ENCODE results near the gene PTPN7.
A peak's percentile ranks its signal among the peaks of the same experiment; 100 is the strongest.
"Not testable (repeated sequence)": the region's sequence is repeated elsewhere in the genome, so short reads cannot be mapped to it uniquely, and the experiment has no call there.

The PTPN7 gene

DNA sequence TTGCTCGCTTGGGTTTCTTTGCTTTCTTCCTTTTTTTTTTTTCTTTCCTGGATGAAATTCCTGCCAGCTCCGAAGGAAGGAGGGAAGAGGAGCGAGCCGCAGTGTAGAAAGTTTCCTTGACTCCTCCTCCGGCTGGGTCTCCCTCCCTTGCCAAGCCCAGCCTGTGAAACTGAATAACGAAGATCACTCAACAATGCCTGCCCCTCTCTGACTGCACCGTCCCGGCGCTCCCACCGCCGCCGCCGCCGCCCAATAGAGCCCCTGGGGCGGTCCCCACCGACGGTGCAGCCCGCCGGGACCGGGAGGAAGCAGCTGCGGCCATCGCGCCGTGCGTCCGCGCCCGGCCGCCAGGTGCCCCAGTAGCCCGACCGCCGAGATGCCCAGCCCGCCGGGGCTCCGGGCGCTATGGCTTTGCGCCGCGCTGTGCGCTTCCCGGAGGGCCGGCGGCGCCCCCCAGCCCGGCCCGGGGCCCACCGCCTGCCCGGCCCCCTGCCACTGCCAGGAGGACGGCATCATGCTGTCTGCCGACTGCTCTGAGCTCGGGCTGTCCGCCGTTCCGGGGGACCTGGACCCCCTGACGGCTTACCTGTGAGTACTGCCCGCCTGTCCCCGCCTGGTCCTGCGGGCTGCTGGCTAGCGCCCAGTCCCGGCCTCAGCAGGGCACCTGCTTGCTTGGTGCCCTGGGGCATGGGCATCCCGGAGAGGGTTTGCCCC, 33.4 kb upstream of the PTPN7 start, which contains the start of gene LGR6:
Gene LGR6, plus strand, starts transcription at position 186 of the 714 bp plus-strand sequence. Its CDS starts 191 bp downstream, at position 377.
- Histone ChIP-seq H3K36me3 (no peaks in the 10 kb centered on the region), H3K27ac (peak within 1 kb of the TSS; percentile 4; the same call in 1 of the 2 replicates), H3K9me3 (ENCODE audit: severe bottlenecking) (peaks cover 2% of the 10 kb centered on the region), H3K4me3 (ENCODE audit: low read depth, low read length) (no peak within 1 kb of the TSS), H3K27me3 (ENCODE audit: insufficient read depth, low read depth, severe bottlenecking) (no peaks in the 10 kb centered on the region)
- TF ChIP-seq, protein P1, sequence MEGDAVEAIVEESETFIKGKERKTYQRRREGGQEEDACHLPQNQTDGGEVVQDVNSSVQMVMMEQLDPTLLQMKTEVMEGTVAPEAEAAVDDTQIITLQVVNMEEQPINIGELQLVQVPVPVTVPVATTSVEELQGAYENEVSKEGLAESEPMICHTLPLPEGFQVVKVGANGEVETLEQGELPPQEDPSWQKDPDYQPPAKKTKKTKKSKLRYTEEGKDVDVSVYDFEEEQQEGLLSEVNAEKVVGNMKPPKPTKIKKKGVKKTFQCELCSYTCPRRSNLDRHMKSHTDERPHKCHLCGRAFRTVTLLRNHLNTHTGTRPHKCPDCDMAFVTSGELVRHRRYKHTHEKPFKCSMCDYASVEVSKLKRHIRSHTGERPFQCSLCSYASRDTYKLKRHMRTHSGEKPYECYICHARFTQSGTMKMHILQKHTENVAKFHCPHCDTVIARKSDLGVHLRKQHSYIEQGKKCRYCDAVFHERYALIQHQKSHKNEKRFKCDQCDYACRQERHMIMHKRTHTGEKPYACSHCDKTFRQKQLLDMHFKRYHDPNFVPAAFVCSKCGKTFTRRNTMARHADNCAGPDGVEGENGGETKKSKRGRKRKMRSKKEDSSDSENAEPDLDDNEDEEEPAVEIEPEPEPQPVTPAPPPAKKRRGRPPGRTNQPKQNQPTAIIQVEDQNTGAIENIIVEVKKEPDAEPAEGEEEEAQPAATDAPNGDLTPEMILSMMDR (IDR thresholded peaks at IDR 0.05; ENCODE audit: low read depth, low read length) = no peak
- no peak for DNase-seq

DNA sequence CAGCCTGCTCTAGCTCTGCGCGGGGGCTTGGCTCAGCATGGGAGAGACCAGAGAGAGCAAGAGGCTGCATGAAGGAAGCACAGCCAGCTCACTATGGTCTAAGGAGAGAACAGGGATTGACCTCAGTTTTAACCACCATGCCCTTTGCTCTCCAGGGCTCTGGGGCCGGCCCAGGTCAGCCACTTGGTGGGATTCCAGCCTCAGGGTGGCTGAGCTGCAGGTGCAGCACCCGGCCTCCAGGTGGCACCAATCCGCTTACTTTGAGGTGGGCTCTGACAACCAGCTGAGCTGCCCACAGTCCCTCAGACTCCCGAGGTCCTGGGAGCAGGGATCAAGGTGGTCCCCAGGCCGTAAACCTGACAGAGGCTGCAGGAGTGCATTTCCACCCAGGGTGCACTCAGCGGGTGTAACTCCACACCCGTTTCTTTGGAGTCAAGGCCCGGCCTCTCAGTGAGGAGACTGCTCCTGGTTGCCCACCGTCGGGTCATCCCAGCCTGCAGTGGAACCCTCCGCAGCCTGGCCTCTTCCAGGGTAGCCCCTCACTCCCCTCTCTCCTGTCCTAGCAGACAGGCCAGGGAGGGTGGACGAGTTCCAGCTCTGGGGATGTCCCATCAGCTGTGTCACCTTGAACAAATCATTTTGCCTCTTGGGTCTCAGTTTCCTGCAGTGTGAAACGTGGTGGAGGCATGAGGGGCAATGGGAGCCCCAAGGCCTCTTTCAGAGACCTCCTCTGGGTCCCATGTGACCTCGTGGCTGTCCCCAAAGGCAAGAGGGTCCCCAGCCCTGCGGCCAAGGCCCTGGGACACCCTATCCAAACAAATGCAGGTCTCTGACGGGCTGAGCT, 32.6 kb upstream of the PTPN7 start:
- DNase-seq = peak; percentile 97
- no peak overlapping the region for H3K4me3 ChIP-seq (ENCODE audit: low read depth, low read length)
- H3K27ac ChIP-seq = peak overlapping the region; percentile 4; the same call in 1 of the 2 replicates
- TF ChIP-seq, protein P1 (IDR thresholded peaks at IDR 0.05; ENCODE audit: low read depth, low read length) = peak; percentile 100
- H3K9me3 ChIP-seq (ENCODE audit: severe bottlenecking) = peaks cover 2% of the 10 kb centered on the region
- no peaks in the 10 kb centered on the region for H3K27me3 ChIP-seq (ENCODE audit: insufficient read depth, low read depth, severe bottlenecking)
- no peaks in the 10 kb centered on the region for H3K36me3 ChIP-seq

DNA sequence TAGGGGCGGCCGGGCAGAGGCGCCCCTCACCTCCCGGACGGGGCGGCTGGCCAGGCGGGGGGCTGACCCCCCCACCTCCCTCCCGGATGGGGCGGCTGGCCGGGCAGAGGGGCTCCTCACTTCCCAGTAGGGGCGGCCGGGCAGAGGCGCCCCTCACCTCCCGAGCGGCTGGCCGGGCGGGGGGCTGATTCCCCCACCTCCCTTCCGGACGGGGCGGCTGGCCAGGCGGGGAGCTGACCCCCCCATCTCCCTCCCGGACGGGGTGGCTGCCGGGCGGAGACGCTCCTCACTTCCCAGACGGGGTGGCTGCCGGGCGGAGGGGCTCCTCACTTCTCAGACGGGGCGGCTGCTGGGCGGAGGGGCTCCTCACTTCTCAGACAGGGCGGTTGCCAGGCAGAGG, 31.0 kb upstream of the PTPN7 start:
- DNase-seq; H3K4me3 ChIP-seq (ENCODE audit: low read depth, low read length); H3K36me3 ChIP-seq; H3K27me3 ChIP-seq (ENCODE audit: insufficient read depth, low read depth, severe bottlenecking); H3K9me3 ChIP-seq (ENCODE audit: severe bottlenecking): not testable (repeated sequence)
- H3K27ac ChIP-seq = peak overlapping the region; percentile 53

DNA sequence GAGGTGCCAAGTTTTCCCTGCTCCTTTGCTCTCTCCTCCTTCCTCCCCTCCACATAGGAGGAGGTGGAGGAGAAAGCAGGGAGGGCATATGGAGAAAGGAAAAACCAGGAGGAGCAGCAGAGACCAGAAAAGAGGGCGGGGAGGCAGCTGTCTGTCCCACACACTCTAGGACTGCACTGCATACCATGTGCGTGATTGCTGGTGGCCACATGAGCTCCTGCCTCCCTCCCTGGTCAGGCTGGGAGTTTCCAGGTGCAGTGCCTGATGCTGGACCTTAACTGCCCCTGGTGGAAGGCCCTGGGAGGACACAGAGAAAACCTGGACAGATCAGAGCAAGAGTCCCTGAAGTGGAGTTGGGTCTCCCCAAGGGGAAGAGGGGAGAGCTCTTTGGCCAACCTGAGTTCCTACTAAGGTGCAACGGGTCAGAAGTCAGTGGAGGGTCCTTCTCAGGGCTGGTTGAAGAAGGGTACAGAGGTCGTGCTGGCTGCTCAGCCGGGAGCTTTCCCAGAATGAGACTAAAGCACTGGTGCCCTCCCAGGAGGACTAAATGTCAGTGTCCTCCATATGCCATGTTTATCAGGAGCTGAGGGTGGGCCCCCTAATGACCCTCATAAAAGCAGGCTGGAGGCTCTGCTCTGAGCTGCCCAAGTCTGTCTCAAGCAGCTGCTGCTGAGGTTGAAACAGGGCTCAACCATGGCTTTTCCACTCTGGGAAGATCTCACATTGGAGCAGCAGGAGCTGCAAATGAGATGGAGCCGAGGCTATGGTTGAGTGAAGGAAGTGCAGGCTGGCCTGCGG, 29.7 kb upstream of the PTPN7 start:
- TF ChIP-seq, protein P1 (IDR thresholded peaks at IDR 0.05; ENCODE audit: low read depth, low read length) = peak; percentile 79
- peak overlapping the region; percentile 66 for H3K27ac ChIP-seq
- H3K4me3 ChIP-seq (ENCODE audit: low read depth, low read length) = no peak overlapping the region
- H3K27me3 ChIP-seq (ENCODE audit: insufficient read depth, low read depth, severe bottlenecking) = no peaks in the 10 kb centered on the region
- peak; percentile 92 for DNase-seq
- no peaks in the 10 kb centered on the region for H3K36me3 ChIP-seq
- H3K9me3 ChIP-seq (ENCODE audit: severe bottlenecking) = peaks cover 2% of the 10 kb centered on the region

DNA sequence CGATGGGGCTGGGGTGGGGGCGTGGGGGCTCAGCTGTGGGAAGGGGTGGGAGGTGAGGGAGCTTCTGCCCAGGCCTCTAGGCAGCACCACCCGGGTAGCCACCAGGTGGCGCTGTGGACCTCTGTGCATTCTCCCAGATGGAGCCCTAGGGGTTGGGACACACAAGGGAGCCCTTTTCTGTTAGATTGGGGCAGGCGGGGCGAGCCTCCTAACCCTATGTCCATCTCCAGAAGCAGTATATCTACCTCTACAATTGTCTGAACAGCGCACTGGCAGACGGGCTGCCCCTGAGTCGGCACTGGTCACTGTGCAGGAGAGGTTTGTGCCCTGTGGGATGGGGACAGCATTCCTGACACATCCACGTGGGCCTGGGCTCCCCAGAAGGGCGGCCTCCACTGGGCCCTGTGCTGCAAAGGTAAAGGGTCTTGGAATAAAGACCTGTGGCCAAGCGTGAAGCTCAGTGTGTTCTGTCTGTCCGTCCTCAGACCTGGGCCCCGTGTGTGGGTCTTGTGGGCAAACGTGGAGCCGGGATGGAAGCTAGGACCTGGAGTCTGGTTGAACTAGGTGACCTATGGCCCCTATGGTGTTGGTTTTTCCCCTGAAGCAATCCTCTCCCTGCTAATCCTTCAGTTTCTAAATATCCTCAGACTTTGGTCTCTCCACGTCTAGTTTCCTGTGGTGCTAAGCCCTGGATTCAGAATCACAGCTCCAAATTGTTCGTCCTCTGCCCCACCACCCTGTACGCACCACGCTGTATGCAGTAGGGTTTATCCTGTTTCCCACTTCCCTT, 28.8 kb upstream of the PTPN7 start:
- Histone ChIP-seq H3K9me3 (ENCODE audit: severe bottlenecking) (peaks cover 2% of the 10 kb centered on the region), H3K36me3 (no peaks in the 10 kb centered on the region), H3K27me3 (ENCODE audit: insufficient read depth, low read depth, severe bottlenecking) (no peaks in the 10 kb centered on the region), H3K27ac (peak overlapping the region; percentile 64), H3K4me3 (ENCODE audit: low read depth, low read length) (no peak overlapping the region)
- peak; percentile 98 for DNase-seq
- TF ChIP-seq, protein P1 (IDR thresholded peaks at IDR 0.05; ENCODE audit: low read depth, low read length) = peak; percentile 95

All from WERI-Rb-1 (cell line).